NCI-H2107 treated with DMSO at 0.1 percent for 48 hours (cell line): ENCODE results near the gene LKAAEAR1.
"Not testable (repeated sequence)": the region's sequence is repeated elsewhere in the genome, so short reads cannot be mapped to it uniquely, and the experiment has no call there.

Experiments
- DNase-seq: peaks from one replicate; lab custom pipeline; 2025; ENCODE audit not compliant: unreplicated experiment; lab: John Stamatoyannopoulos, UW

The LKAAEAR1 gene, protein sequence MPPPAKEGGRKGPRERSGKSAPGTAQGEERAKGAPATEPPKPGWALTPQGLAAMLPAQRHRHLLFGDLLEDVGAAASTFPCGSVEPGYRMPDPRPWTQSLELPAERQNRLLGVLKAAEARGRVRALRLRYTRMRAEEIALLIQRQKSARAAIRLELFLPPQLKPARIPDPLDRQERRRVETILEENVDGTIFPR

DNA sequence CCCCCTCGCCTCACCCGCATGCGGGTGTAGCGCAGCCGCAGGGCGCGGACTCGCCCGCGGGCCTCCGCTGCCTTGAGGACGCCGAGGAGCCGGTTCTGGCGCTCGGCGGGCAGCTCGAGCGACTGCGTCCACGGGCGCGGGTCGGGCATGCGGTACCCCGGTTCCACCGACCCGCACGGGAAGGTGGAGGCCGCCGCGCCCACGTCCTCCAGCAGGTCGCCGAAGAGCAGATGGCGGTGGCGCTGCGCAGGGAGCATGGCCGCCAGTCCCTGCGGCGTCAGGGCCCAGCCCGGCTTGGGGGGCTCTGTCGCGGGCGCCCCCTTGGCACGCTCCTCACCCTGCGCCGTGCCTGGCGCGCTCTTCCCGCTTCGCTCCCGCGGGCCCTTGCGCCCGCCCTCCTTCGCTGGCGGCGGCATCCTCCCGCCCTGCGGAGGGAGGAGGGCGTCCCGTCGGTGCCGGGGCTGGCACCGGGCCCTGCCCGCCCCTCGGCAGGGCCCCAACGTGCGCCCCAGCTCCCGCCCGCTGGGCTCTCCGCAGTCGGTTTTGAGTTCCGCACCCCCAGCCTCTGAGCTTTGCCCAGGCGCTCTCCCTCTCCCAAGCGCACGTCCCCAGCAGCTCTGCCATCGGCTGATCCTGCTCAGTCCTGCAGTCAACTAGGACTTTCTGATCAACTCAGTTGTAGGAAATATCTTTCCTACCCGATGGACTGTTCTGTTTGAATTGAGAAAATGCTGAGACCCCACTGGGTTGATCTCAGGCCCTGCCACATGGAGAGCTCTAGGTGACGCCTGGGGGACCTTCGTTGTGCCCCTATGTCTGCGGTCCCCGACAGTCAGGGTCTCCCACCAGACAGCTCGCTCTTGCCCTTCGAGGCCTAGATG is at the start of gene LKAAEAR1:
LKAAEAR1 (minus strand) TSS at position 595 of the 881 bp plus-strand sequence; CDS start at position 416, 179 bp downstream.
- no peak for DNase-seq

DNA sequence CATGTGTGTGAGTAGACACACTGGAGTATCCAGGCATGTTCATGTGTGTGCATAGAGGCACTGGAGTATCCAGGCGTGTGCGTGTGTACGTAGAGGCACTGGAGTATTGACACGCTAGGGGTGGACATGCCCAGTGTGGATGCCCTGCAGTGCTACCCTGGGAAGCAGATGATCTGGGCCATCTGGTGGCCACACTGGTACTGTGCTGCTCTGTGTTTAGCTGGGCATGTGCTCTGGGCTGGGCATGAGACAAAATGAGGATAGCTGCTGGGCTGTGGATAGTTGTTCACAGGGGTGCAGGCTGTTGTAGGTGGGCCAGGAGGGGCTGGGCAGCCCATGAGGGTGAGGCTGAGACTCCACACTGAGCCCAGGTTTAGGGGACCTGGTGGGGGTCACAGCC is 47.2 kb upstream of the LKAAEAR1 start:
- DNase-seq: no peak

DNA sequence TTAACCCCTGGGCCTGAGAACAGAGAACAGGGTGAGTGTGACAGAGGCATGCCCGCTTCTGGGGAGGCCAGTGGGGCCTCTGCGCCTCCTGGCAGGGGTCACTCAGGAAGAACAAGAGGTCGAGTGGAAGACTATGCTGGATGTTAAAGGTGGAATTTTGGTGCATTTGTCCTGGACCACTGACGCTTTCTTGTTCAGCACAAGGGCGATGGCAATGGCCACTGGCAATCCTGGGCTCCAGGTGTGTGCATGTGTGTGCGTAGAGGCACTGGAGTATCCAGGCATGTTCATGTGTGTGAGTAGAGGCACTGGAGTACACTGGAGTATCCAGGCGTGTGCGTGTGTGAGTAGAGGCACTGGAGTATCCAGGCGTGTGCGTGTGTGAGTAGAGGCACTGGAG is 46.7 kb upstream of the LKAAEAR1 start:
- DNase-seq: no peak

DNA sequence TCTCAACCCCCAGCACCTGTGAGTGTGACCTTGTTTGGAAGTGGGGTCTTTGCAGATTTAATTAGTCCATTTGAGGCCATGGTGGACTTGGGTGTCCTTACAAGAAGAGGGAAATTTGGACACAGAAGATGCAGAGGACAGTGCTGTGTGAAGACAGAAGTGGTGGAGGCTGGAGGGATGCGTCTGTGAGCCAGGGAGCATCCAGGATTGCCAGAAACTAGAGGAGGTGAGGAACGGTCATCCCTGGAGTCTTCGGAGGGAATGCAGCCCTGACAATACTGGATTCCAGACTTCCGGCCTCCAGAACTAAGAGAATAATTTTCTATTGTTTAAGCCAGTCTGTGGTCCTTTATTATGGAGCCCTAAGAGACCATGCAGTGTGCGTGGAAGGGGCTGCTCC is 46.1 kb upstream of the LKAAEAR1 start:
- no peak for DNase-seq

DNA sequence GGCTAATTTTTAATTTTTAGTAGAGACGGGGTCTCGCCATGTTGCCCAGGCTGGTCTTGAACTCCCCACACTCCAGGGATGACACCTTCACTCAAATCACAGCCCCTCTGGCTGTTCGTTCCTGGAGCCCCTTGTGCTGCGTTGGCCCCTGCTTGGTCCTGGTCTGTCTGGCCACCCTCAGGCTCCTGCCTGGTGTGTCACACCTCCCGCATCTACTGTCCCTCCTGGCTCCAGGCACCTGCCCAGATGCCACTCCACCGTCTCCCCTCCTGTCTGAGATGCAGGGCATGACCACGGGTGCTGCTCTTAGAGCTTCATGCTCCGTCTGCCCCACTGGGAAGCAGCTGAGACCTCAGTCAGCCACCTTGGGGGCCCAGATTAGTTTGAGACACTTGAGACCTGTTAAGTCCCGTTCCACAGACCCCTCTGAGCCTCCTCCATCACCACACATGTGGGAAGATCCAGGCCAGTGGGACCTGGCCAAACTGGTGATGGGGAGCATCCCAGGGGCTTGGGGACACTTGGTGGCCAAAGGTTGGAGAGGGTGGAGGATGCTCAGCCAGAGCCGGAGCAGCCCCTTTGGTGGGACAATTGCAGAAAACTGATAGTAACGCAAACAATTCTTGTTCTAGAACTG is 45.1 kb upstream of the LKAAEAR1 start:
- DNase-seq: no peak

DNA sequence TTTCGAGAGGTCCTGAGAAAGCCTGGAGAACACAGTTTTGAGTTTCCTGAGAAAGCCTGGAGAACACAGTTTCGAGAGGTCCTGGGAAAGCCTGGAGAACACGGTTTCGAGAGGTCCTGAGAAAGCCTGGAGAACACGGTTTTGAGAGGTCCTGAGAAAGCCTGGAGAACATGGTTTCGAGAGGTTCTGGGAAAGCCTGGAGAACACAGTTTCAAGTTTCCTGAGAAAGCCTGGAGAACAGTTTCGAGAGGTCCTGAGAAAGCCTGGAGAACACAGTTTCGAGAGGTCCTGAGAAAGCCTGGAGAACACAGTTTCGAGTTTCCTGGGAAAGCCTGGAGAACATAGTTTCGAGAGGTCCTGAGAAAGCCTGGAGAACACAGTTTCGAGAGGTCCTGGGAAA is 39.3 kb upstream of the LKAAEAR1 start:
- not testable (repeated sequence) for DNase-seq

DNA sequence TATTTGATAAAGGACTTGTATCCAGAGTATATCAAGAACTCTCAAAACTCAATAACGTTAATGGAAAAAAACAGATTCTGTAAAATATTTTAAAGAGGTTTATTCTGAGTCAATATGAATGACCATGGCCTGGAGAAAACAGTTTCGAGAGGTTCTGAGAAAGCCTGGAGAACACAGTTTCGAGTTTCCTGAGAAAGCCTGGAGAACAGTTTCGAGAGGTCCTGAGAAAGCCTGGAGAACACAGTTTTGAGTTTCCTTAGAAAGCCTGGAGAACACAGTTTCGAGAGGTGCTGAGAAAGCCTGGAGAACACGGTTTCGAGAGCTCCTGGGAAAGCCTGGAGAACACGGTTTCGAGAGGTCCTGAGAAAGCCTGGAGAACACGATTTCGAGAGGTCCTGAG is 38.7 kb upstream of the LKAAEAR1 start:
- not testable (repeated sequence) for DNase-seq

DNA sequence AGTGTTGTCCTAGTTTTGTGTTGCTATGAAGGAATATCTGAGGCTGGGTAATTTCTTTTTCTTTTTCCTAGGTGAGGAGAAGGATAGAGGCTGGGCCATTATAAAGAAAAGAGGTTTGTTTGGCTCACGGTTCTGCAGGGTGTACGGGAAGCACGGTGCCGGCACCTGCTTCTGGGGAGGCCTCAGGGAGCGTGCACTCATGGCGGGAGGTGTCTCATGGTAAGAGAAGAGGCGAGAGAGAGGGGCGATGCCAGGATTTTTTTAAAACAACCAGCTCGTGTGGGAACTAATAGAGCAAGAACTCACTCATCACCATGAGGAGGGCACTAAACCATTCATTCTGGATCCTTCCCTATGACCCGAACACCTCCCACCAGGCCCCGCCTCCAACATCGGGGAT is 37.4 kb upstream of the LKAAEAR1 start:
- no peak for DNase-seq

DNA sequence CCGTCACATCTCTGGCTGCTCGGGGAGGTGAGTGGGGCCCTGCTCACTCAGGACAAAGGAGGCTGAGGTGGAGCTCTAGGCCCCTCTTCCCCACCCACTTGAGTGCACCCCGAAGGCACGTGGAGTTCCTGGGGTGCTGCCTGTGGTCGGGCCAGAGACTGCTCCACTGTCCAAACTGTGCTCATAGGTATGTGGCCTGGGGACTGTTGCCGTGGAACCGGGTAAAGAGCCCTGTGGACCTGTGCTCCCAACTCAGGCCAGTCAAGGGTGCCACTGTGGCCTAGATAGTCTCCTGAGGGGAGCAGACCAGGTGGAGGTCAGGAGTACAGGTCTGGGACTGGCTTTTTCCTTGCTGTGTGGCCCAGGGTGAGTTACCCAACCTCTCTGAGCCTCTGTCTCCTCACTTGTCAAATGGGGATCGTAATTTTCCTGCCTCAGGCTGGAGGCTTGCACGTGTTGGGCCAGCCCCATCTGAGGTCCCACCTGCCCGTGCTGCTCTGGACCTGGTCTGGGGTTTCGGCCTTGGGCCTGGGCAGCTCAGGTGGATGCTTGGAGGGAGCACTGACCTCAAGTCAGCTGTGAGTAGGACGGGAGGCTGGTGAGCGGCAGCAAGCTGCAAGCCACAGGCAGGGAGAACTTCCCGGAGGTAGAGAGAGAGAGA is 35.6 kb upstream of the LKAAEAR1 start:
- DNase-seq: no peak

DNA sequence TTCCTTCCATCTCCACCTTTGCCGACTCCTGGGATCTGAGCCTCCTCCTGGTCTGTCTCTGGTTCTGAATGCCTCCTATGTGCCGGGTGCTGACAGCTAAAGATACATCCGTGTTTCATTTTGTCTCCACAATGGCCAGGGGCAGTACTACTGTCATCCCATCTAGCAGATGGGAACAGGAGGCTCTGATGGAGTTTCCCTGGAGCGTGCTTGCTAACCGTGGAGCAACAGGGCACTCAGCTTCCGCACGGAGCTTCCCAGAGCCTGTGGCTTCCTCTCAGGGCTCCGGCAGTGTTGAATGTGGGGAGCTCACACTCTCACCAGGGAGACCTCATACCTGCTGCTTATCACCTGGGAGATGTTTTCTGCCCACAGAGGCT is 35.1 kb upstream of the LKAAEAR1 start:
- DNase-seq: no peak

DNA sequence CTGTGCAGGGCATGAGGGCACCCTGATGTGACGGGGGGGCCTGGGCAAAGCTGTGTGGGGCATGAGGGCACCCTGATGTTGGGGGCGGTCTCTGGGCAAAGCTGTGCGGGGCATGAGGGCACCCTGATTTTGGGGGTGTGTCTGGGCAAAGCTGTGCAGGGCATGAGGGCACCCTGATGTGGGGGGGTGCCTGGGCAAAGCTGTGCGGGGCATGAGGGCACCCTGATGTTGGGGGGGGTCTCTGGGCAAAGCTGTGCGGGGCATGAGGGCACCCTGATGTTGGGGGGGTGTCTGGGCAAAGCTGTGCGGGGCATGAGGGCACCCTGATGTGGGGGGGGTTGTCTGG is 33.2 kb upstream of the LKAAEAR1 start:
- not testable (repeated sequence) for DNase-seq

DNA sequence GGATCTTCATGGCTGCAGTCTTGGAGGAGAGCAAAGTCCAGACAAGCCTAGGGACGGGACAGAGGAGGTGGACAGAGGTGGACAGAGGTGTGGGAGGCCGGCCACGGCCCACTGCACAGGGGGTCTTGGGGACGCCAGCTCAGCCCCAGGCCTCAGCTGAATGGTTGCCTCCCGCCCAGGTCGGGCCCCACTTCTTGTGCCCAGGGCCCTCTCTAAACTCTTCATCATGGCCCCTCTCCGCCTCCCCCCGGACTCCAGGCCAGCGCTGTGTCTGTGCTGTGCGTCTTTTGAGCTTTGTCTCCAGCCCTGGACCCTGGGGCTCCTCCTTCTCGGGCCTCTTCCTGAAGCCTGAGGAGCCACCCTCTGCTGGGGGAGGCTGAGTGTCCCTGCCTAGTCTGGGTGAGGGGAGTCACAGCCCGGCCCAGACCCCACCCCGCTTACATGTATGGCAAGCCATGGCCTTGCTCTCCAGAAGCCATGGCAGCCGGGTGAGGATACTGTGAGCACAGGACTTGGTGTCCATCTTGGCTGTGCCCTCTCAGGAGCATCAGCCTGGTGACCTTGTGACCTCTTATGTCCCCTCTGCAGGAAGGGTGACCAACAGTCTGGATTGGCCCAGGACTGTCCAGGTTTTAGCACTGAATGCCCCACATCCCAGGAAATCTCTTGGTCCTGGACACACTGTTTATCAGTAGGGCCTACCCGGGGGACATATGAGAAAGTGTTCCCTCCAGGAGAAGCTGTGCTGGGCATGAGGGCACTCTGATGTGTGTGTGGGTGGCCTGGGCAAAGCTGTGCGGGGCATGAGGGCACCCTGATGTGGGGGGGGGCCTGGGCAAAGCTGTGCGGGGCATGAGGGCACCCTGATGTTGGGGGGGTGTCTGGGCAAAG is 32.6 kb upstream of the LKAAEAR1 start:
- DNase-seq: no peak

DNA sequence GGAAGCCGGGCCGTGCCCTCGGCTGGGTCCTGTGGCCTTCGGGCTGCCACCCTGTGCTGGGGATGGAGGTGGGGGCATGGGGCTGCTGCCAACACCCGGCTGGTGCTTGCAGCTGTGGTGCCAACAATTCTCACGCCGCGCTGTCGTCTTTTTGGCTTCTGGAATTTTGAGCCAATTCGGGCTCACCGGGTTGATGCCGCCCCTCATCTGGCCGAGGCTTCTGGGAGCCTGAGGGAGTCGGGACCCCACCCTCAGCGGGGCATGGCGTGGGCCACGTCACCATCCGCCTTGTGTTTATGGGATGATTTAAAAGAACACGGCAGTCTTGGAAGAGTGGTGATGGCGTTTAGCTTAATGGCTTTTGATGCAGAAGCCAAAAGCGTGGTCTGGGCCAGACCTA is 31.8 kb upstream of the LKAAEAR1 start:
- no peak for DNase-seq

DNA sequence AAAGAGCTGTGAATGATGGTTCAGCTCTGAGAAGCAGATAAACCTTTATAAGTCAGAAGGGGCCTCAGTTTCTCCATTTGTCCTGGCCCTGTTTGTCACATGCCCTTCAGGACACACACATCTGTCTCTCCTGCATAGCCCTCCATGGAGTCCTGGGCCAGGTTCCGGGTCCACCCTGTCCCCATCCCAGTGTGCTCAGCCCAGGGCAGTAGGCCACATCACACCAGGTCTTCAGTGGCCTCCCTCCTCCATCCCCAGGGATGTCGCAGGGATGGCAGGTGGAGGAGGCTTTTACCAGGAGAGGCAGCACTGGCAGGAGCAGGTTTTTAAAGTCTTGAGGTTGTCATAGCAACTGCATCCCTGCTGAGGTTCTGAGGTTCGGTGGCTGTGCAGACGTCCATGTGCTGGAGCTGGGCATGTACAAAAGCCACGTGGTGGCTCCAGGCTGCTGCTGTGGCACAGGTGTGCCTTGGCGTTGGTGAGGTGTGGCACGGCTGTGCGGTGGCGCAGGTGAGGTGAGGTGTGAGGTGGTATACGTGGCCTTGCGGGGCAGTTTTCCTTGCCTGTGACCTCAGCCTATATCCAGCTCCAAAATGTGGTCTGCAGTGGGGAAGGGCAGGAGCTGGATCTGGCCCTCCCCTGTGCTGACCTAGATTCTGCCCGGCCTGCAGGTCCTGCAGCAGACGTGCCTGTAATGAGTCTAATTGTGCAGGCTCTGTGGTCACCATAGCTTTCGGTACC is 31.1 kb upstream of the LKAAEAR1 start:
- DNase-seq: peak; percentile 45

DNA sequence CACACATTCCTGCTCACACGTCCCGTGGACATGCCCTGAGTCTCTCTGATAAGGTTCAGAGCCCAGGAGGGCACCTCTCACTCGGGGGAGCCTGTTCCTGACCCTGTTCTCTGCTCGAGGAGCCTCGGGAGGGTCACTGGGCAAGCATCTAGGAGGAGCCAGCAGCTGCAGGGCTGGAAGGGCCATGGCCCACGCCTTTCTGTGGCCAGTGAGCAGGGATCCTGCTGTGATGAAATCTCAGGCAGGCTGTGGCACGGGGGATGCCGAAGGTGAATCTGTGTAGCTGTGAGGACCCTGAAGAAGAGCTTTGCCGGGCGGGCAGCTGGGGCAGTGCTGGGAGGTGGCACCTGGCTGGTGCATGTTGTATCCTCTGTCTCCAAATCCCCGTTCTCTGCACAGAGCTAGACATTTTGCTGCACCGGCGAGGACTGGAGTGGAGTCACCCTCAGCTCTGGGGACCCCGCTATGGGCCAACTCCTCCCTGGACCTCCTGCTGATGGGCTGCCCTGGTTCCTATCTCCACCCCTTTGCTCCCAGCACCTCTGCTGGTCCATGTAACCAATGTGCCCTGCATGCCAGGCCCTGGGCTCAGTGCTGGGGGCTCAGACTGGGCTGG is 30.3 kb upstream of the LKAAEAR1 start:
- no peak for DNase-seq

DNA sequence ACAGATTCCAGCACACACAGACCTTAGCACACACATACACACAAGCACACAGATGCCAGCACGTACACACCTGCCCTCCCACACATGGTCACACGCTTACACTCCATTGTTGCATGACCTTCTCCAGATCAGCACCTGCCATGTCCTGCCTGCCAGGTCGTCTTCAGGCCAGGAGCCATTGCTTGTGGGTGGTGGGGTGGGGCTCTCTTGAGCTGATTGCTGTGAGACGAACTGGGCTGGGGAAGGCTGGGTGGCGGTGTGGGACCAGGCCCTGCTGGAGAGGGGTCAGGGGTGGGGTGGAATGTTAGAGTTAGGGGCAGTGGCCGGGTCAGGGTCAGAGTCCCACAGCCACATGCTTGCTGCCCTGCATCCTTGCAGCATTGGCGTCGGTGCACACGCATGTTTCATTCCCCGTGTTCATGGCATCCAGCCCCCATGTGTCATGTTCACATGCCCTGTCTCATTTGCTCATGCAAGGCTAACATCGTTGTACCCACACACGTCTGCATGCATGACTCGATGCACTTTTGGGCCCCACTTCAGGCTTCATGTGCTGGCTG is 29.7 kb upstream of the LKAAEAR1 start:
- DNase-seq: no peak

DNA sequence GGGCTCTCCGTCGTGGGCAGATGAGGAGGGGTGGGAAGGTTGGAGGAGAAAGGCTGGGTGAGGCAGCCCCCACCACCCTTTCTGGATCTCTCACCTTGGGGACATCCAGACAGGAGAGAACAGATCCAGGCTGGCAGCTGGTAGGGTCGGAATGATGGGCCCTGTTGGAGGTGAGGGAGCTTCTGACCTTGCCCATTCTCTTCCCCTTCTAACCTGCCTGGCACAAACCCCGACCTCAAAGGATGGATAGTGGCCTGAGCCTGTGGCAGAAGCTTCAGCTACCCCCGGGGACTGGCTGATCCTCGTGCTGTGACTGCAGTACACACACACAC is 29.2 kb upstream of the LKAAEAR1 start:
- DNase-seq: no peak

DNA sequence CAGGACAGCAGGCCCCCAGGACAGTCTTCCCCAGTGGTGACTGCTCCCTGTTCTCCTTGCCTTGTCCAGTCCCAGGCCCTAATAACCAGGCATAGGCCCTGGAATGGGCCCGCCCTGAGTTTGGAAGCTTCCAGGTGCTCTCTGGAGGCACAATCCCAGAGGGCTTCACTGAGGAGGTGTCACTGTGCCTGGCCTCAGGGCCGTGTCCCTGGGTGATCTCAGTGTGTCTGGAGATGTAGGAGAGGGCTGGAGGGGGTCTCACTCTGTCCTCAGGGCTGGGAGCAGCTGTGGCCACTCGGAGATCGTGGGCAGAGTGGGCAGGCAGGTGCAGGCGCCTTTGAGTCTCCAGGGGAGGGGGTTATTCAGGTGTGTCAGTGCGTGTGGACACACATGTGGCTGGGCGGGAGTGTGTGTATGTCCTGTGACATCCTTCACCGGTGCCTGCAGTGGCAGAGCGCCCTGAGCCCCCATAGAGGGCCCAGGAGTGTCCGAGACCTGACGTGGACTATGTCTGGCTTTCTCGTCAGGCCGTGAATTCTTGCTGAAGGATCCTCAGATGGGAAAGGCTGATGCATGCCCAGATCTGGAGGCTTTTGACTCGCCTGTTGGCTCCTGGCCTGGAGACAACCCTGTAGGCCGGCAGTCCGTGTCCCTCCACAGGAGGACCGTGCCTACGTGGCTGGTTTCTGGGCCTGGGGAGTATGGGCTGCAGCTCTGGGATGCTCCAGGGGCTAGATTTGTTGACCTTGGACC is 28.7 kb upstream of the LKAAEAR1 start:
- no peak for DNase-seq
